GM21619 (cell line): ENCODE measurements around the gene GPR55.

ENCODE experiments used
- ATAC-seq: cut with Tn5 transposase; IDR thresholded peaks from one replicate; pipeline ENCODE4 v1.9.1; 2021; ENCODE audit not compliant: unreplicated experiment

The GPR55 gene

GRCh38 chr2:230919681-230920080 is 5.4 kb downstream of the GPR55 start:
- no peak for ATAC-seq

DNA sequence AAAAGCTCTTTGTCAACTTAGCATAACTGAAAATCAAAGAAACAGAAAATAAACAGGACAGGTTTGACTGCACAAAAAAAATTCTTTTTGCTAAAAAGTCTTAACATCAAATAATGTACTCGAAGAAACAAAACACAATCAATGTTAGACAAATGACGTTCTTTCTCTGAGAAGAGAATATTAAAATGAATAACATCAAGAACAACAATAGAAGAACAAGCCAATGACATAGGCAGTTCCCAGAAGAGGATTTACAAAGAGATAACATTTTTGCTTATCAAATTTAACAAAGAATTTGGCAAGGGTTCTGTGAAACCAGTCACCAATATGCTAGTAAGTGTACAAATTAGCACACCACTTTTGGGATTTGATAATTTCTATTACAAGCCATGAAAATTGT is 5.8 kb downstream of the GPR55 start:
- ATAC-seq, result no peak

DNA sequence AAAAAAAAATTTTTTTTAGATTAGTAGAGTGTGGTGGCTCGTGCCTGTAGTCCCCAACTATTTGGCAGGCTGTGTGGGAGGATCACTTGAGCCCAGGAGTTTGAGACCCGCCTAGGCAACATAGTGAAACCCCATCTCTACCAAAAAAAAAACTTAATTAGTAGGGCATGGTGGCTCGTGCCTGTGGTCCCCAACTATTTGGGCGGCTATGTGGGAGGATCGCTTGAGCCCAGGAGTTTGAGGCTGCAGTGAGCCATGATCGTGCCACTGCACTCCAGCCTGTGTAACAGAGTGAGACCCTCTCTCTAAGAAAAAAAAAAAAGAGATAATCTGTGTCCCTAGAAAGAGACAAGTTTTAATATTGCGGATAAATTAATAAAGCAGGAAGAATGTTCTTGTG is 8.8 kb downstream of the GPR55 start:
- ATAC-seq, result no peak

DNA sequence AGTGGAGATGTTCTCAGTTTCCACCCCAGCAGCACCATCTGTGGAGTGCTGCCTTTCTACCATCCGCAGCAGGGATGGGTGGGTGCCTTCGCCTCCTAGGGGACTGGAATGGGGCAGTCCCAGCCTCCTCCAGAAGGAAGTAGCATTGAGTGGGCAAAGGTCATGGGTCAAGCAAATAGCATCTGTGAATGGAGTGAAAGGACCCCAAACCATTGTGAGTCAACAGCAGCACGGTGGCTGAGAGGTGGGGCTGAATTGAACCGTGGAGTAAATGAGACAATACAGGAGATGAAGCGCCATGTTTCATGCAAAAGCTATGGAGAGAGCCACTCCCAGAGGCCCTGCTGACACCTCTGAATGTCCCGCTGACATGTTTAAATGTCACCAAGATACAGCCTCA is 9.7 kb downstream of the GPR55 start:
- ATAC-seq, result no peak

DNA sequence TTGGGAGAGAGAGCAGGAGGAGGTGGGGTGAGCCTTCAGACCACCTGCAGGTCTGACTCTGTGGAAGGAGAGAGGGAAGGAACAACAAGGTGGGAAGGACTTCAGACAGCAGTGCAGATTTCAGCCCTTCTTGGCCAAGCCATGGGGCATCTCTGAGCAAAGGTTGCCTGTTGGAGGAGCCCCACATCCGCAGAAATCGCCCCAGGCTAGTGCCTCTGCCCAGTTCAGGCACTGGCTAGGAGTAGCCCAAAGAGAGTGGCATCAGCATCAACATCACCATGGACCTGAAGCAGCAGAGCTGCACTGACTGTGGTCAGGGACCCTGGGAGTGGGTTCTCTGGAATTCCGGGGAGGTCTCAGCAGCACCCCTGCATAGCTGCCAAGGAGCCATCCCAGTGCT is 10.2 kb downstream of the GPR55 start:
- no peak for ATAC-seq

- ATAC-seq, result no peak
These were observed 11.5 kb downstream of the GPR55 start for GRCh38 chr2:230913406-230914143.

DNA sequence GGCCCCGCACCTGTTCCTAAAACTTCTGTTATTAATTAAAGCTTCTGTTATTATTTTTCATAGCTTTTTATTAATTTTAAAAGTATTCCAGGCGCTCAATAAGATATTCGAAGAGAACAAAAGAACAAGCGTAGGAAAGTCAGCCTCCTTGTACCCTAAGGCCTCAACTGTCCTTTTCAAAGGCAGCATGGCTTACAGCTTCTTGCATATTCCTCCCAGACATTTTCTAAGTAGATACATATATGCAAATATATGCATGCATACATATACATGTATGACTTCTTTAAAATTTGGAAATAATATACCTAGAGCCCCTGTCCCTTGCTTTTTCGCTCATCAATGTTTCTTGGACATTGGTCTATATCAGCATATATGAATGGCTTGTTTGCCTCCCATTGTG is 12.3 kb downstream of the GPR55 start:
- no peak for ATAC-seq

DNA sequence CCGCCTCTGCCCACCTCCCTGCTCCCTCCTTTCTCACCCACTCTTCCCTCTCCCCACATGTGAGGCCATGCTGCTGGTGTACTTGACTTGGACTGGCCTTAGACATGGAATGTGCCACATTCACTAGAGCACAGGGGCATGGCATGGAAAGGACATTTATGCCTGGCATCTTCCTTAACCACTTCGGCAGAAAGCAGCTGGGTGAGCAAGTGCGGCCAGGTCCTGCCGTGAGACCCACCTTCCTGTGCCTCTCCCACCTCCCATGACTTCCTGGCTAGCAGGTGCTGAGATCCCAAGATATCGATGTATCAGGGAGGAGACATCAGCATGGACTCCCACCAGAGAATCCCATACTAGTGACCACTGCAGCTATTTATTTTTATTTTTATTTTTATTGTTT is 13.0 kb downstream of the GPR55 start:
- no peak for ATAC-seq

DNA sequence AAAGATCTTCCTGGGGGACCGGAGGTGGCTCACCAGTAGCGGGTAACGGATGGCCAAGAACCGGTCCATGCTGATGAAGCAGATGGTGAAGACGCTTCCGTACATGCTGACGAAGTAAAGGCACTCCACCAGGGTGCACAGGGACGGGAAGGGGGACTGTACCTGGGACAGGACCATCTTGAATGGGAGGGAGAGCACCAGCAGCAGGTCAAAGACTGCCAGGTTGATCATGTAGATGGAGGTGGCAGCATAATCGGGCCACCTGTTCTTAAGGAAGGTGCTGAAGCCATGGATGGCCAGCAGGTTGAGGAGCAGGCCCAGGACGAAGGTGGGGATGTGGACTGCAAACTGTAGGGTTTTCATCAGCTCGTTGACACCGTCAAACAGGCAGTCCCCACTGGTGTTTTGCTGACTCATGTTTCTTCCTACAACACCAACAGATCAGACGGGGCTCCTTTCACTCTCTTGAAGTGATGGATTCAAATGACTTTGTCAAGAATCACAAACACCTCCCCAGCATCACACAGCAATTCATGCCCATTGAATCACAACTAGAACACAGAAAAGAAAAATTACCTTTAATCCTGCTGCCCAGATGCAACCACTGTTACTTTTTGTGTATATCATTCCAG is 14.4 kb downstream of the GPR55 start:
- no peak for ATAC-seq

DNA sequence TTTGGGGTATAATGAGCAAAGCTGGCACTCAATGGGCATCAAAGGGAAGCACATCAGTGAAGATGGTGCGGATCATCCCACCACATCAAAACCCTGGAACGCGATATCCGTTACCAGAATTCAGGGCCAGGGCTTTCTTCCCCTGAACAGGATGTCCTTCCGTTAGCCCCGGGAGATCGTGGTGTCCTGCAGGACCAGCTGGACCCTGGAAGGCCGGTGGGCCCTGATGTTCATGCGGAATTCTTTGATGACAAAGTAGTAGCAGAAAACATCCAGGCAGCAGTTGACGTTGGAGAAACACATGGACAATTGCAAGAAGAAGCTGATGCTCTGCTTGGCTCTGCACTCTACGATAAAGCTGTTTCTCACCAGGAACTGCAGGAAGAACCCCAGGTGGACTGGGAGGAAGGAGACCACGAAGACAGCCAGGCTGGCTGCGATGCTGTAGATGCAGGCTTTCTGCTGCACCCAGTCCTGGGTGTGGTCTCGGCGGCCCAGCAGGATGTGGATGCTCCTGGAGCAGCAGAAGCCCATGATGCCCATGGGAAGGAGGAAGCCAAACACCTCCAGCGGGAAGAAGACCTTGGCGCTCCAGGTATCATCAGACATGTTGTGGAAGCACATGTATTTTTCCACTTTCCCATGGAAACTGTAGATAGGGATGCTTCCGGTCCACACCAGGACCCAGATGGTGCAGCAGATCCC is 15.0 kb downstream of the GPR55 start:
- ATAC-seq, result no peak

DNA sequence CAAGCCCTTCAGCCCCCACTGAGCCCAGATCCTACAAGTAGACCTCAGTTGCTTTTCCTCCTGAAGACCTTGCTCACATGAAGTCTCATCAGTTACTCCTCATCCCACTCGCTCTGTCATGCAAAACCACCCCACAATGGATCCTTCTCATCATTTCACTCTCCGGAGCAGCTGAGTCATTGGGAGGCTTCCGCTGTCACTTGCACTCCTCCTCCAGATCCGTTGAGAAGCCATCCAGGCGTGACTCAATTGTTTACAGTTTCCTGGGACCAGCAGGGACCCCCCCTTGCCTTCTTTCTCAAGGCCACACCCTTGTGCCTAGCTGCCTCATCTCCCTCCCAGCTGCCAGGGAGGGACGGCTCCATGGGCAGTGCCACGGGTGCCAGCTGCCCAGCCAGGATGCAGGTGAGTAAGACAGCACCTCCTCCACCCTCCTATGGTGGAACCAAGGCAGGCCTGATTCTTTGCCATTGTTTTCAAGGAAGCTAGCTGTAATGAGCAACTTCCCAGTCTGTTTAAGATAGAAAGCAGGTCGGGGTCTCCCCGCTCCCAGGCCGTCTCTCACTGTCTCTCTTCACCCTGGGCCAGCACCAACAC is 16.3 kb downstream of the GPR55 start:
- no peak for ATAC-seq

- ATAC-seq, result no peak
These were observed 16.9 kb downstream of the GPR55 start for GRCh38 chr2:230908092-230908594.

DNA sequence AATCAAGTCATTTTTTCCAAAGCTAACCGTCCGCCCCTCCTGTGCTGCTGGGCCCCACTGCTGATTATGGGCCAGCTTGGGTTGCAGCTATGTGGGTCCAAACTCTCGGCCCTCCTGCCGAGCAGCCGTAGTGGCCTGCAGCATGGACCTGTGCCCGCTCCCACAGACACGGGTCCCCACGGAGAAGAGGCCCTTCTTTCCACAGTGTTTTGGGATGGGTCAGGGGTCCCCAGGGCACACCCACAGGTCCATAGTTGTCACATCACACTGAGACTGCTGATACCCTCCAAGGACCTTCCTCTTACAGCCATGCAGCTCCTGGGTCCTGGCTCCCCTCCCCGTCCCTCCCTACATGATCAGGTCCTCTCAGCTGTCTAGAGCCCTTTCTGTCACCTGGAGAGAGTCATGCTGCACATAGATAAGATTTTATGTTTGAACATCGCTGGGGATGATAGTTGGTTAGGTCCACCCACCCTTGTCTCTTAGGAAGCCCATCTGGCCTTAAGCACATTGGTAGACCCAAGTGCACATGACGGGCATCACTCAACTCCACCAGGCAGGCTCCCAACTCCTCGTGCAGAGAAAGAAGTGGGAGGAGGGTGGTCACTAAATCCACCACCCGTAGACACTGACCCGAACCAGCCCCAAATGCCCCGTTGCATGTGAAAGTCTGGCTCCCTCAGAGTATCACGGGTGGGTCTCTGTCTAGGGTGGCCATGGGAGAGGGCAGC is 17.5 kb downstream of the GPR55 start:
- ATAC-seq, result no peak

DNA sequence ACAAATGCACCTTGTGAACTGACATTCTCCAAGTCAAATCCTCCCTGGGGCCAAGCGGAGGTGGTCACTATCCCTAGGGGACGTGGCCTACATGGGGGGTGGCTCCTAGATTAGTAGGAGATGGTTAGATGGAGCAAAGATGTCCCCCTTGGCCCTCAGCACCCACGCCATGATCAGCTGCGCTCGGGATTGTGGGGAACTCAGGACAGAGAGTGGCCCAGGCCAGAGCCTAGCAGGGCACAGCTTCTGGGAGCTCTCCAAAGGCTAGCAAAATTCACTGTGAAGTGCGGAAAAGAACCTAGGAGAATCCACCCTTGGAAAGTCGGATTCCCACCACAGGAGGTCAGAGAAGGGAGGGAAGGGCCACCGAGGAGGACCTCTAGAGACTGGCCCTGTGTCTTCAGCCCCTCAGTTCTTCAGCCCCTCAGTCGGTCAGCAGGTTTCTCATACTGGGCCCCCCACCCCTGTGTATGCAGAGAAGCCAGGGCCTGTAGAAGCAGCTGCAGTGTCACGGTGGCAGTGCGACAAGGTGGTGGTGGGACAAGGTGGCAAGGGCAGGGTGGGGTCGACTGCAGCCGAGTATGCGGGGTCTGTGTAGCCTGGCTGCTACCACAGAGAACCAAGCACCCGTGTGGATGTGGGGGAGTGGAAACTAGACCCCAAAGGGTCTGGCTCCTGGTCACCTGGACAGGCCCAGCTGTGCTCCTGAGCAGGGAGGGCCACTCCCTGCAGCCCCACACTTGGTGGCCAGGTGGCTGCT is 18.4 kb downstream of the GPR55 start:
- ATAC-seq, result no peak

GRCh38 chr2:230905448-230906421 is 19.3 kb downstream of the GPR55 start:
- ATAC-seq, result no peak

GRCh38 chr2:230904856-230905447 is 20.1 kb downstream of the GPR55 start:
- ATAC-seq, result no peak

DNA sequence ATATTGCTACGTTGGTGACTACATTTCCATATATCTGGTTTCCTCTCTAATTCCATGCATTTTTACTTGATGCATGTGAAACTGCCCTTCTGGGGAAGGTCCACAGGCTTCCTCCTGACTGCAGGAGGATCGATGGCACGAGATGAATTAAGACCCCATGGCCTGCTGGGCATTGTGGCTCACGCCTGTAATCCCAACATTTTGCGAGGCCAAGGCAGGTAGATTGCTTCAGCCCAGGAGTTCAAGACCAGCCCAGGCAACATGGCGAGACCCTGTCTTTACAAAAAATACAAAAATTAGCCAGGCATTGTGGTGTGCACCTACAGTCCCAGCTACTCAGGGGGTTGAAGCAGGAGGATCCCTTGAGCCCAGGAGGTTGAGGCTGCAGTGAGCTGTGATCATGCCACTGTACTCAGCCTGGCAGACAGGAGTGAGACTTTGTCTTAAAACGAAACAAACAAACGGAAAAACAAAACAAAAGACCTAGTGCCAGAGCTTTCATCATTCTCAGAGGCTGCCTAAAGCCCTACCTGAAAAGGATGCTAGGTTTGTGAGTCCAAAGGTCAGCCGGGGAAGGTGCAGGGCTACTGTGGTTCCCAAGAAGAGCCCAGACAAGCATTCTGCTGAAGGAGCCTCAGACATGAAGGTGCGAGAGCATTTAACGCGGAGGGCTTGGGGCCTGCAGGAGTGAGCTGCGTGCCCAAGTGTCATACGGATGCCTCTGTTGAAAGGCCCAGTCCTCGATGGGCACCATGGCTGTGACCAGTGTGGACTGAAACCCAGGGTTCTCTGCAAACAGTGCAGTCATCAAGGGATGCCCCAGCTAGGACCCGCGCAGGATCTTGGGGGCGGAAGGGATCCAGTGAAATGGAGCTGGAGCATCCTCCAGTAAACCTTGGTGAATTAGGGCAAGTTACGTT is 21.6 kb downstream of the GPR55 start:
- no peak for ATAC-seq
